Endothelial cell of umbilical vein (primary cell): Measurements from ENCODE around the gene LSM7.
A peak's percentile ranks its signal among the peaks of the same experiment; 100 is the strongest.

Source experiments
- CTCF ChIP-seq, 2 donors: IDR thresholded peaks; 1 replicate in 1 of 2; 2 replicates in 1 of 2; pipeline ENCODE4 v1.5.1; 2011; ENCODE audit warnings: low read length in 2 of 2, mild to moderate bottlenecking in 2 of 2, moderate library complexity in 2 of 2, control low read depth in 1 of 2, inconsistent platforms in 1 of 2, low read depth in 1 of 2; ENCODE audit not compliant: insufficient read depth in 1 of 2; ENCODE audit errors: extremely low read depth in 1 of 2
- EZH2 ChIP-seq: IDR thresholded peaks from 2 replicates; pipeline ENCODE4 v1.6.1; 2012; ENCODE audit warnings: borderline replicate concordance, low read depth, mild to moderate bottlenecking, moderate library complexity, low read length, inconsistent platforms; ENCODE audit not compliant: severe bottlenecking
- FOS ChIP-seq: IDR thresholded peaks from 2 replicates; pipeline ENCODE4 v1.6.1; 2011; ENCODE audit warnings: mild to moderate bottlenecking, low read length, moderate library complexity, borderline replicate concordance; ENCODE audit not compliant: insufficient read depth
- GATA2 ChIP-seq: IDR thresholded peaks from 2 replicates; pipeline ENCODE4 v1.7.0; 2011; ENCODE audit warnings: low read depth, mild to moderate bottlenecking, moderate library complexity, mixed read lengths, low read length; ENCODE audit not compliant: insufficient read length, insufficient read depth
- JUN ChIP-seq: IDR thresholded peaks from 2 replicates; pipeline ENCODE4 v1.6.1; 2011; ENCODE audit warnings: borderline replicate concordance, low read depth; ENCODE audit not compliant: insufficient read length, insufficient read depth
- MYC ChIP-seq: IDR thresholded peaks from one replicate; pipeline ENCODE4 v1.6.1; 2011; ENCODE audit warnings: mild to moderate bottlenecking, low read depth, low read length
- POLR2A ChIP-seq: IDR thresholded peaks from 2 replicates; pipeline ENCODE4 v1.6.1; 2012; ENCODE audit warnings: low read depth, mild to moderate bottlenecking, control low read depth, low read length
- POLR2AphosphoS5 ChIP-seq: IDR thresholded peaks from 2 replicates; pipeline ENCODE4 v1.6.1; 2012; ENCODE audit warnings: low read depth, mild to moderate bottlenecking, control low read depth, low read length, moderate library complexity; ENCODE audit not compliant: insufficient read depth
- TF ChIP-seq, protein P1 (sequence below): IDR thresholded peaks from 2 replicates; pipeline ENCODE4 v1.6.1; 2011; ENCODE audit not compliant: insufficient read depth, insufficient read length

GRCh38 chr19:2327773-2328400 lies 499 bp downstream of the LSM7 start:
- TF ChIP-seq POLR2A = no peak
- TF ChIP-seq EZH2 = no peak
- no peak for TF ChIP-seq CTCF (IDR thresholded peaks at IDR 0.05; ENCODE audit: extremely low read depth in 1 of 2, insufficient read depth in 1 of 2, low read depth in 1 of 2, low read length in 2 of 2)
- no peak for TF ChIP-seq MYC
- TF ChIP-seq, protein P1, sequence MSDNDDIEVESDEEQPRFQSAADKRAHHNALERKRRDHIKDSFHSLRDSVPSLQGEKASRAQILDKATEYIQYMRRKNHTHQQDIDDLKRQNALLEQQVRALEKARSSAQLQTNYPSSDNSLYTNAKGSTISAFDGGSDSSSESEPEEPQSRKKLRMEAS = no peak
- no peak for TF ChIP-seq FOS
- TF ChIP-seq POLR2AphosphoS5 = peak; percentile 8
- no peak for TF ChIP-seq JUN
- TF ChIP-seq GATA2 = no peak
